HEK293 (cell line): ENCODE results near the gene BCAS3.

ENCODE experiments used
- ZNF138 ChIP-seq: fragments of 450-650 bp; formaldehyde crosslinking; IDR thresholded peaks from 2 replicates; pipeline ENCODE4 v1.5.1; 2016; ENCODE audit warnings: missing biosample characterization, missing genetic modification characterization, borderline replicate concordance
- ZNF146 ChIP-seq: fragments of 450-650 bp; formaldehyde crosslinking; IDR thresholded peaks from 2 replicates; pipeline ENCODE4 v1.5.1; 2016; ENCODE audit warnings: missing biosample characterization, missing genetic modification characterization
- ZNF274 ChIP-seq, 2 experiments: fragments of 200-500 bp in 1 of 2; fragments of 450-650 bp in 1 of 2; sonication (Bioruptor generic) in 1 of 2; formaldehyde crosslinking in 1 of 2; IDR thresholded peaks; 2 replicates each; pipeline versions ENCODE4 v1.5.1 to v1.6.1; 2014 to 2016; ENCODE audit warnings: borderline replicate concordance in 1 of 2, inconsistent platforms in 1 of 2, low read length in 1 of 2, missing biosample characterization in 1 of 2, missing genetic modification characterization in 1 of 2
- ZNF670 ChIP-seq: fragments of 450-650 bp; formaldehyde crosslinking; IDR thresholded peaks from 2 replicates; pipeline ENCODE4 v1.5.1; 2016; ENCODE audit warnings: missing biosample characterization, missing genetic modification characterization, low read depth
- ZNF677 ChIP-seq: fragments of 450-650 bp; IDR thresholded peaks from 2 replicates; pipeline ENCODE4 v1.5.0; 2018; ENCODE audit warnings: missing biosample characterization, mild to moderate bottlenecking, missing genetic modification characterization, moderate library complexity
- ZNF768 ChIP-seq: fragments of 450-650 bp; formaldehyde crosslinking; IDR thresholded peaks from 2 replicates; pipeline ENCODE4 v1.5.1; 2018; ENCODE audit warnings: missing biosample characterization, mild to moderate bottlenecking, missing genetic modification characterization
- ZNF777 ChIP-seq: fragments of 450-650 bp; formaldehyde crosslinking; IDR thresholded peaks from 2 replicates; pipeline ENCODE4 v1.5.1; 2017; ENCODE audit warnings: missing biosample characterization, missing genetic modification characterization, borderline replicate concordance
- TF ChIP-seq, protein P1 (sequence below): fragments of 450-650 bp; formaldehyde crosslinking; IDR thresholded peaks from 2 replicates; pipeline ENCODE4 v1.5.1; 2016; ENCODE audit warnings: missing biosample characterization, missing genetic modification characterization, low read depth
- TF ChIP-seq, protein P2 (sequence below): fragments of 450-650 bp; formaldehyde crosslinking; IDR thresholded peaks from 2 replicates; pipeline ENCODE4 v1.5.1; 2016; ENCODE audit warnings: missing biosample characterization, missing genetic modification characterization
- TF ChIP-seq, protein P3 (sequence below): fragments of 450-650 bp; formaldehyde crosslinking; IDR thresholded peaks from 2 replicates; pipeline ENCODE4 v1.5.1; 2016; ENCODE audit warnings: missing biosample characterization, missing genetic modification characterization
- TF ChIP-seq, protein P4 (sequence below): fragments of 450-650 bp; formaldehyde crosslinking; IDR thresholded peaks from 2 replicates; pipeline ENCODE4 v1.5.1; 2016; ENCODE audit warnings: missing biosample characterization, missing genetic modification characterization
- TF ChIP-seq, protein P5 (sequence below): fragments of 450-650 bp; formaldehyde crosslinking; IDR thresholded peaks from 2 replicates; pipeline ENCODE4 v1.5.1; 2016; ENCODE audit warnings: missing biosample characterization, missing genetic modification characterization

DNA sequence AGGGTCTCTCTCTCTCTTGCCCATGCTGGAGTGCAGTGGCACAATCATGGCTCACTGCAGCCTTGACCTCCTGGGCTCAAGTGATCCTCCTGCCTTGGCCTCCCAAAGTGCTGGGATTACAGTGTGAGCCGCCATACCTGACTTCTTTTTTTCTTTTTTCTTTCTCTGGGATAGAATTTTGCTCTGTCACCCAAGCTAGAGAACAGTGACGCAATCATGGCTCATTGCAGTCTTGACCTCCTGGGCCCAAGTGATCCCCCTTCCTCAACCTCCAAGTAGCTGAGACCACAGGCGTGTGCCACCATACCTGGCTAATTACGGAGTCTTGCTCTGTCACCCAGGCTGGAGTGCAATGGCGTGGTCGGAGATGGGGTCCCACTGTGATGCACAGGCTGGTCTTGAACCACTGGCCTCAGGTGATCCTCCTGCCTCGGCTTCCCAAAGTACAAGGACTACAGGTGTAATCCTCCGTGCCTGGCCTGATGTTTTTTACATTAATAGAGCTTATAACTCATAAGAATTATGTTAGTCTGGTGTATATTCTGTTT is 76.5 kb downstream of the BCAS3 start:
- TF ChIP-seq ZNF777 (tag by site-specific recombination) (no peak), ZNF768 (tag by site-specific recombination) (no peak), ZNF146 (tag by site-specific recombination) (no peak), ZNF274 (IDR thresholded peaks at IDR 0.05; ENCODE audit: low read length) (no peak), ZNF274 (tag by site-specific recombination; IDR thresholded peaks at IDR 0.05; ENCODE audit: borderline replicate concordance) (no peak), ZNF677 (no peak), ZNF138 (tag by site-specific recombination) (no peak), ZNF670 (tag by site-specific recombination) (no peak)
- TF ChIP-seq, protein P1, sequence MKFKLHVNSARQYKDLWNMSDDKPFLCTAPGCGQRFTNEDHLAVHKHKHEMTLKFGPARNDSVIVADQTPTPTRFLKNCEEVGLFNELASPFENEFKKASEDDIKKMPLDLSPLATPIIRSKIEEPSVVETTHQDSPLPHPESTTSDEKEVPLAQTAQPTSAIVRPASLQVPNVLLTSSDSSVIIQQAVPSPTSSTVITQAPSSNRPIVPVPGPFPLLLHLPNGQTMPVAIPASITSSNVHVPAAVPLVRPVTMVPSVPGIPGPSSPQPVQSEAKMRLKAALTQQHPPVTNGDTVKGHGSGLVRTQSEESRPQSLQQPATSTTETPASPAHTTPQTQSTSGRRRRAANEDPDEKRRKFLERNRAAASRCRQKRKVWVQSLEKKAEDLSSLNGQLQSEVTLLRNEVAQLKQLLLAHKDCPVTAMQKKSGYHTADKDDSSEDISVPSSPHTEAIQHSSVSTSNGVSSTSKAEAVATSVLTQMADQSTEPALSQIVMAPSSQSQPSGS (tag by site-specific recombination): no peak
- TF ChIP-seq, protein P2, sequence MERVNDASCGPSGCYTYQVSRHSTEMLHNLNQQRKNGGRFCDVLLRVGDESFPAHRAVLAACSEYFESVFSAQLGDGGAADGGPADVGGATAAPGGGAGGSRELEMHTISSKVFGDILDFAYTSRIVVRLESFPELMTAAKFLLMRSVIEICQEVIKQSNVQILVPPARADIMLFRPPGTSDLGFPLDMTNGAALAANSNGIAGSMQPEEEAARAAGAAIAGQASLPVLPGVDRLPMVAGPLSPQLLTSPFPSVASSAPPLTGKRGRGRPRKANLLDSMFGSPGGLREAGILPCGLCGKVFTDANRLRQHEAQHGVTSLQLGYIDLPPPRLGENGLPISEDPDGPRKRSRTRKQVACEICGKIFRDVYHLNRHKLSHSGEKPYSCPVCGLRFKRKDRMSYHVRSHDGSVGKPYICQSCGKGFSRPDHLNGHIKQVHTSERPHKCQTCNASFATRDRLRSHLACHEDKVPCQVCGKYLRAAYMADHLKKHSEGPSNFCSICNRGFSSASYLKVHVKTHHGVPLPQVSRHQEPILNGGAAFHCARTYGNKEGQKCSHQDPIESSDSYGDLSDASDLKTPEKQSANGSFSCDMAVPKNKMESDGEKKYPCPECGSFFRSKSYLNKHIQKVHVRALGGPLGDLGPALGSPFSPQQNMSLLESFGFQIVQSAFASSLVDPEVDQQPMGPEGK: no peak
- TF ChIP-seq, protein P3, sequence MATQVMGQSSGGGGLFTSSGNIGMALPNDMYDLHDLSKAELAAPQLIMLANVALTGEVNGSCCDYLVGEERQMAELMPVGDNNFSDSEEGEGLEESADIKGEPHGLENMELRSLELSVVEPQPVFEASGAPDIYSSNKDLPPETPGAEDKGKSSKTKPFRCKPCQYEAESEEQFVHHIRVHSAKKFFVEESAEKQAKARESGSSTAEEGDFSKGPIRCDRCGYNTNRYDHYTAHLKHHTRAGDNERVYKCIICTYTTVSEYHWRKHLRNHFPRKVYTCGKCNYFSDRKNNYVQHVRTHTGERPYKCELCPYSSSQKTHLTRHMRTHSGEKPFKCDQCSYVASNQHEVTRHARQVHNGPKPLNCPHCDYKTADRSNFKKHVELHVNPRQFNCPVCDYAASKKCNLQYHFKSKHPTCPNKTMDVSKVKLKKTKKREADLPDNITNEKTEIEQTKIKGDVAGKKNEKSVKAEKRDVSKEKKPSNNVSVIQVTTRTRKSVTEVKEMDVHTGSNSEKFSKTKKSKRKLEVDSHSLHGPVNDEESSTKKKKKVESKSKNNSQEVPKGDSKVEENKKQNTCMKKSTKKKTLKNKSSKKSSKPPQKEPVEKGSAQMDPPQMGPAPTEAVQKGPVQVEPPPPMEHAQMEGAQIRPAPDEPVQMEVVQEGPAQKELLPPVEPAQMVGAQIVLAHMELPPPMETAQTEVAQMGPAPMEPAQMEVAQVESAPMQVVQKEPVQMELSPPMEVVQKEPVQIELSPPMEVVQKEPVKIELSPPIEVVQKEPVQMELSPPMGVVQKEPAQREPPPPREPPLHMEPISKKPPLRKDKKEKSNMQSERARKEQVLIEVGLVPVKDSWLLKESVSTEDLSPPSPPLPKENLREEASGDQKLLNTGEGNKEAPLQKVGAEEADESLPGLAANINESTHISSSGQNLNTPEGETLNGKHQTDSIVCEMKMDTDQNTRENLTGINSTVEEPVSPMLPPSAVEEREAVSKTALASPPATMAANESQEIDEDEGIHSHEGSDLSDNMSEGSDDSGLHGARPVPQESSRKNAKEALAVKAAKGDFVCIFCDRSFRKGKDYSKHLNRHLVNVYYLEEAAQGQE (tag by site-specific recombination): no peak
- TF ChIP-seq, protein P4, sequence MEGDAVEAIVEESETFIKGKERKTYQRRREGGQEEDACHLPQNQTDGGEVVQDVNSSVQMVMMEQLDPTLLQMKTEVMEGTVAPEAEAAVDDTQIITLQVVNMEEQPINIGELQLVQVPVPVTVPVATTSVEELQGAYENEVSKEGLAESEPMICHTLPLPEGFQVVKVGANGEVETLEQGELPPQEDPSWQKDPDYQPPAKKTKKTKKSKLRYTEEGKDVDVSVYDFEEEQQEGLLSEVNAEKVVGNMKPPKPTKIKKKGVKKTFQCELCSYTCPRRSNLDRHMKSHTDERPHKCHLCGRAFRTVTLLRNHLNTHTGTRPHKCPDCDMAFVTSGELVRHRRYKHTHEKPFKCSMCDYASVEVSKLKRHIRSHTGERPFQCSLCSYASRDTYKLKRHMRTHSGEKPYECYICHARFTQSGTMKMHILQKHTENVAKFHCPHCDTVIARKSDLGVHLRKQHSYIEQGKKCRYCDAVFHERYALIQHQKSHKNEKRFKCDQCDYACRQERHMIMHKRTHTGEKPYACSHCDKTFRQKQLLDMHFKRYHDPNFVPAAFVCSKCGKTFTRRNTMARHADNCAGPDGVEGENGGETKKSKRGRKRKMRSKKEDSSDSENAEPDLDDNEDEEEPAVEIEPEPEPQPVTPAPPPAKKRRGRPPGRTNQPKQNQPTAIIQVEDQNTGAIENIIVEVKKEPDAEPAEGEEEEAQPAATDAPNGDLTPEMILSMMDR: no peak
- TF ChIP-seq, protein P5, sequence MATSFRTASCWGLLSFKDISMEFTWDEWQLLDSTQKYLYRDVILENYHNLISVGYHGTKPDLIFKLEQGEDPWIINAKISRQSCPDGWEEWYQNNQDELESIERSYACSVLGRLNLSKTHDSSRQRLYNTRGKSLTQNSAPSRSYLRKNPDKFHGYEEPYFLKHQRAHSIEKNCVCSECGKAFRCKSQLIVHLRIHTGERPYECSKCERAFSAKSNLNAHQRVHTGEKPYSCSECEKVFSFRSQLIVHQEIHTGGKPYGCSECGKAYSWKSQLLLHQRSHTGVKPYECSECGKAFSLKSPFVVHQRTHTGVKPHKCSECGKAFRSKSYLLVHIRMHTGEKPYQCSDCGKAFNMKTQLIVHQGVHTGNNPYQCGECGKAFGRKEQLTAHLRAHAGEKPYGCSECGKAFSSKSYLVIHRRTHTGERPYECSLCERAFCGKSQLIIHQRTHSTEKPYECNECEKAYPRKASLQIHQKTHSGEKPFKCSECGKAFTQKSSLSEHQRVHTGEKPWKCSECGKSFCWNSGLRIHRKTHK (tag by site-specific recombination): no peak
